CD14-positive monocyte (primary cell): Measurements from ENCODE around the gene ACD. TPM values are rescaled to one million over a fixed set of nuclear protein-coding genes. Genes with fewer than 3 reads are reported as not detected.

Experiments
- DNase-seq, 3 donors: peaks; one replicate each; pipeline ENCODE4 v3.0.0-alpha.2; 2011 to 2022
- H2AFZ ChIP-seq: 2 replicates; pipeline ENCODE4 v1.6.0; 2012; ENCODE audit warnings: mild to moderate bottlenecking, low read depth, low read length, inconsistent platforms; ENCODE audit not compliant: insufficient read depth, poor library complexity, severe bottlenecking
- H3K27ac ChIP-seq, 2 donors: 1 replicate in 1 of 2; 2 replicates in 1 of 2; pipeline ENCODE4 v1.5.1; 2012 to 2013; ENCODE audit warnings: low read length in 2 of 2, control low read depth in 1 of 2, inconsistent platforms in 1 of 2, low read depth in 1 of 2, mild to moderate bottlenecking in 1 of 2
- H3K27me3 ChIP-seq, 2 donors: one replicate each; pipeline versions ENCODE4 v1.6.0 to v1.6.1; 2011 to 2013; ENCODE audit warnings: low read length in 2 of 2; ENCODE audit not compliant: control insufficient read depth in 2 of 2, insufficient read depth in 2 of 2
- H3K36me3 ChIP-seq, 2 donors: replicated peaks in 1 of 2; 1 replicate in 1 of 2; 2 replicates in 1 of 2; pipeline versions ENCODE4 v1.5.1 to v1.6.1; 2012 to 2013; ENCODE audit warnings: low read length in 2 of 2, control low read depth in 1 of 2, inconsistent platforms in 1 of 2, mild to moderate bottlenecking in 1 of 2; ENCODE audit not compliant: insufficient read depth in 2 of 2, control insufficient read depth in 1 of 2
- H3K4me1 ChIP-seq, 2 donors: 1 replicate in 1 of 2; 2 replicates in 1 of 2; pipeline versions ENCODE4 v1.5.1 to v1.6.1; 2012 to 2013; ENCODE audit warnings: low read length in 2 of 2, control low read depth in 1 of 2, inconsistent platforms in 1 of 2, mild to moderate bottlenecking in 1 of 2, moderate library complexity in 1 of 2; ENCODE audit not compliant: insufficient read depth in 2 of 2, control insufficient read depth in 1 of 2
- H3K4me2 ChIP-seq: replicated peaks from 2 replicates; pipeline ENCODE3; 2012; ENCODE audit warnings: low read length, moderate library complexity, mild to moderate bottlenecking; ENCODE audit not compliant: poor library complexity, severe bottlenecking; ENCODE audit errors: extremely low read depth
- H3K4me3 ChIP-seq, 3 experiments: fragments of 200-600 bp in 1 of 3; sonication (generic) in 1 of 3; replicated peaks in 1 of 3; 1 replicate in 2 of 3; 2 replicates in 1 of 3; pipeline ENCODE4 v1.5.1; 2011 to 2013; ENCODE audit warnings: low read length in 3 of 3, mild to moderate bottlenecking in 3 of 3, control low read depth in 2 of 3, low read depth in 2 of 3, inconsistent platforms in 1 of 3, moderate library complexity in 1 of 3
- H3K79me2 ChIP-seq: 2 replicates; pipeline ENCODE4 v1.6.0; 2012; ENCODE audit warnings: mild to moderate bottlenecking, control low read depth, inconsistent platforms, low read length, moderate library complexity; ENCODE audit not compliant: insufficient read depth
- H3K9ac ChIP-seq: 2 replicates; pipeline ENCODE4 v1.6.0; 2017; ENCODE audit warnings: low read length, mild to moderate bottlenecking; ENCODE audit not compliant: insufficient read depth, poor library complexity, severe bottlenecking
- H3K9me3 ChIP-seq, 2 donors: replicated peaks in 1 of 2; 1 replicate in 1 of 2; 2 replicates in 1 of 2; pipeline versions ENCODE4 v1.5.1 to v1.6.1; 2012 to 2013; ENCODE audit warnings: low read length in 2 of 2, control low read depth in 1 of 2; ENCODE audit not compliant: control insufficient read depth in 1 of 2, insufficient read depth in 1 of 2
- H4K20me1 ChIP-seq: 2 replicates; pipeline ENCODE4 v1.6.0; 2012; ENCODE audit warnings: mild to moderate bottlenecking, low read length, control low read depth, moderate library complexity; ENCODE audit not compliant: insufficient read depth
- H3K27ac Mint-ChIP-seq, 7 donors: one replicate each; pipeline ENCODE4 v1.8.0; 2020; ENCODE audit warnings: mild to moderate bottlenecking in 7 of 7, mixed read lengths in 7 of 7, moderate library complexity in 6 of 7, inconsistent platforms in 2 of 7
- H3K27me3 Mint-ChIP-seq, 3 donors: one replicate each; pipeline ENCODE4 v1.8.0; 2021 to 2022; ENCODE audit warnings: low read depth in 3 of 3, mild to moderate bottlenecking in 3 of 3, mixed read lengths in 3 of 3, moderate library complexity in 3 of 3, inconsistent platforms in 1 of 3
- H3K36me3 Mint-ChIP-seq, 2 donors: one replicate each; pipeline ENCODE4 v1.8.0; 2020; ENCODE audit warnings: mixed read lengths in 2 of 2, inconsistent platforms in 1 of 2, mild to moderate bottlenecking in 1 of 2
- H3K4me1 Mint-ChIP-seq: one replicate; pipeline ENCODE4 v1.8.0; 2020; ENCODE audit warnings: mild to moderate bottlenecking, mixed read lengths
- H3K4me3 Mint-ChIP-seq, 2 donors: one replicate each; pipeline ENCODE4 v1.8.0; 2020; ENCODE audit warnings: mild to moderate bottlenecking in 2 of 2, mixed read lengths in 2 of 2, moderate library complexity in 1 of 2
- H3K9me3 Mint-ChIP-seq, 7 donors: one replicate each; pipeline ENCODE4 v1.8.0; 2020 to 2022; ENCODE audit warnings: mixed read lengths in 7 of 7, mild to moderate bottlenecking in 6 of 7, moderate library complexity in 6 of 7, inconsistent platforms in 2 of 7
- CTCF ChIP-seq: fragments of 200-600 bp; IDR thresholded peaks from one replicate; pipeline ENCODE4 v1.8.0; 2022; ENCODE audit warnings: antibody characterized with exemption, mild to moderate bottlenecking
- WGBS: methylation state at CpG from one replicate; pipeline ENCODE4 v1.1.5; 2013; ENCODE audit warnings: missing lambda C conversion rate; ENCODE audit not compliant: insufficient coverage; 5-methylcytosine and 5-hydroxymethylcytosine counted together
- intact Hi-C, 2 donors: fragments of 100-400 bp; cut with micrococcal nuclease; formaldehyde crosslinking; loops; one replicate each; pipeline versions ENCODE4 v1.15.0 to v1.15.1; 2023
- polyA plus RNA-seq, 3 donors: library from polyadenylated mRNA; depleted of rRNA in 1 of 3; unstranded in 2 of 3; stranded (reverse) in 1 of 3; fragments of 300-500 nt in 2 of 3; fragments of >200 nt in 1 of 3; fragmentation: Illumina TruSeq in 2 of 3; gene quantifications; 1 replicate in 2 of 3; 2 replicates in 1 of 3; pipeline ENCODE4 v1.2.3, GENCODE V29; 2012 to 2021

The ACD gene
- polyA plus RNA-seq, 3 donors = 11.8 to 26.0 (median 14.9) TPM

- peaks cover 9 to 29% of the 10 kb centered on the region in 2 donors for H3K36me3 ChIP-seq
- peaks cover 19% of the 10 kb centered on the region for H3K4me1 Mint-ChIP-seq
- H3K27ac Mint-ChIP-seq = peak overlapping the region in 5 of 7 donors; percentile 13 to 55 (median 32)
- no peak overlapping the region for H3K4me3 Mint-ChIP-seq
- peak overlapping the region in 1 of 2 donors; percentile 27 for H3K27ac ChIP-seq
- no peaks in the 10 kb centered on the region for H3K79me2 ChIP-seq
- no peaks in the 10 kb centered on the region for H3K27me3 Mint-ChIP-seq
- H3K4me3 ChIP-seq = no peak overlapping the region
- H3K27me3 ChIP-seq = no peaks in the 10 kb centered on the region
- no peak overlapping the region for H3K4me2 ChIP-seq
- H3K9ac ChIP-seq = no peak overlapping the region
- intact Hi-C loops = no loop called here
- 87% methylated on average over 11 of the region's 17 CpGs for WGBS
- no peak for DNase-seq
- H4K20me1 ChIP-seq = no peaks in the 10 kb centered on the region
- H3K9me3 ChIP-seq = no peaks in the 10 kb centered on the region
- H3K9me3 Mint-ChIP-seq = no peaks in the 10 kb centered on the region
- TF ChIP-seq CTCF = no peak
- no peak overlapping the region for H2AFZ ChIP-seq
- peaks cover 22 to 45% of the 10 kb centered on the region in 2 donors for H3K36me3 Mint-ChIP-seq
- H3K4me1 ChIP-seq = peaks cover 0 to 10% of the 10 kb centered on the region in 2 donors
Measured at GRCh38 chr16:67685388-67686112, 25.5 kb upstream of the ACD start.

GRCh38 chr16:67683767-67684166 lies 23.7 kb upstream of the ACD start:
- H3K36me3 ChIP-seq = peaks cover 10 to 36% of the 10 kb centered on the region in 2 donors
- H3K4me1 ChIP-seq = peaks cover 0 to 10% of the 10 kb centered on the region in 2 donors
- DNase-seq = no peak
- no peak overlapping the region for H3K4me2 ChIP-seq
- H3K4me3 ChIP-seq = no peak overlapping the region
- H3K4me3 Mint-ChIP-seq = no peak overlapping the region
- H3K27me3 ChIP-seq = no peaks in the 10 kb centered on the region
- H4K20me1 ChIP-seq = no peaks in the 10 kb centered on the region
- H3K36me3 Mint-ChIP-seq = peaks cover 25 to 50% of the 10 kb centered on the region in 2 donors
- no peaks in the 10 kb centered on the region for H3K27me3 Mint-ChIP-seq
- no peak overlapping the region for H3K9ac ChIP-seq
- H3K4me1 Mint-ChIP-seq = peaks cover 17% of the 10 kb centered on the region
- H2AFZ ChIP-seq = no peak overlapping the region
- no peaks in the 10 kb centered on the region for H3K79me2 ChIP-seq
- intact Hi-C loops = no loop called here
- no peak overlapping the region for H3K27ac ChIP-seq
- H3K9me3 Mint-ChIP-seq = no peaks in the 10 kb centered on the region
- no peak overlapping the region for H3K27ac Mint-ChIP-seq
- no CpG with 5 or more reads among the region's 4 CpGs for WGBS
- no peak for TF ChIP-seq CTCF
- H3K9me3 ChIP-seq = no peaks in the 10 kb centered on the region
